HG02763 (cell line): ENCODE measurements around the gene TMPRSS4.

ENCODE experiments used
- ATAC-seq: cut with Tn5 transposase; IDR thresholded peaks from one replicate; pipeline ENCODE4 v1.9.1; 2021; ENCODE audit warnings: mild to moderate bottlenecking, moderate library complexity; ENCODE audit not compliant: unreplicated experiment

The TMPRSS4 gene

DNA sequence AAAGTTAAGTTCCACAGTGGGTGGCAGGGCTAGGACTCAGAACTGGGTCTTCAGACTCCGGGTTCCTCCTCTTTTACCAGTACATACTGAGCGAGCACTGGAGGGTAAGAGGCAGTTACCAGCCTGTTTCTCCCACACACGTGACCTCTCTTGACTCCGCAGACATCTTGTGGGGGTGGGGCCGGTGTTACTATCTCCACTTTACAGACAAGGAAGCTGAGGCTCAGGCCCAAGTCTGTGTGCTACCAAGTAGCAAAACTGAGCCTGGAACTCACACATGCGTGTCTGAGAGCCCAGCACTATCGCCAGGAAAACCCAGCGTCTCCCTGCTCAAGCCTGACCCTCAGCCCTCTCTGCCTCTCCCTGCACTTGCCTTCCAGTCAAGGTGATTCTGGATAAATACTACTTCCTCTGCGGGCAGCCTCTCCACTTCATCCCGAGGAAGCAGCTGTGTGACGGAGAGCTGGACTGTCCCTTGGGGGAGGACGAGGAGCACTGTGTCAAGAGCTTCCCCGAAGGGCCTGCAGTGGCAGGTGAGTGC is 25.9 kb downstream of the TMPRSS4 start:
- no peak for ATAC-seq

DNA sequence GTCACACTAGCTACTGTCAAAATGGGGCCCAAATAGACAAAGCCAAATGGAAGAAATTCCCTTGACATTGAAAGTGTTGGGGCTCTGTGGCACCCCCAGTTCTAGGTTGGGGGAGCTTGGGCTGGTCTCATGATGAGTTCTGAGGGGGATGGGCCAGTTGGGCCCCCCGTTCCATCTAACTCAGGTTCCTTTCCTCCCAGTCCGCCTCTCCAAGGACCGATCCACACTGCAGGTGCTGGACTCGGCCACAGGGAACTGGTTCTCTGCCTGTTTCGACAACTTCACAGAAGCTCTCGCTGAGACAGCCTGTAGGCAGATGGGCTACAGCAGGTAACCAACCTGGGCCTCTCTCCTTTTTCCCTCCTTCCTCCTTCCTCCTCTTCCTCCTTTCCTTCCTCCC is 27.6 kb downstream of the TMPRSS4 start:
- ATAC-seq = no peak

DNA sequence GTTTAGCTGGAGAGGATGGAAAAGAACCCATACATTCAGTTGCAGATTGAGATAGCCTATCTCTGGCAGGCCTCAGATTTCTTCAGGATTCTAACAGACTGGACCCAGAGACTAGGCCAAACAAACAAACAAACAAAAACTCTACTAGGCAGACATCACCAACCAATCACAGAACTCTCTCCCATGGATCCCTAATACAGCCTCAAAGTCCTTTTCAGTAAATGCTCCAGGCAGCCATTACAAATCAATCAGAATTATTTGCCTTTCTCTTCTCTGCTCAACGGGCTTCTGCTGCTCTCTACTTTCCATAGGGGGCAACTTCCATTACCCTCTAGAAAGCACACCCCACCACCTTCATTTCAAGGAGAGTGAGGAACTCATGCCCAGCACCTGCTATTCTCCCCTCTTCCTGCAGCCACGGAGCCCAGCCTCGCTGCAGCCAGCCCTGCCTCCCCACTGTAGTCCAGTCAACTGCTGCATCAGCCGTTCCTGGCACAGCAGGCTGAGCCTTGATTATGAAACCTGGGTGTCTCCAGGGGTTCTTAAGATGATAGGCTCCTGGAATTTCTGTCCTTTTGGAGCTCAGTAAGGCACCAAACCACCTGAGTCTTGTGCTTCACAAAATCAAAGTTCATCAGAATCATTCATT is 28.9 kb downstream of the TMPRSS4 start:
- ATAC-seq = no peak

DNA sequence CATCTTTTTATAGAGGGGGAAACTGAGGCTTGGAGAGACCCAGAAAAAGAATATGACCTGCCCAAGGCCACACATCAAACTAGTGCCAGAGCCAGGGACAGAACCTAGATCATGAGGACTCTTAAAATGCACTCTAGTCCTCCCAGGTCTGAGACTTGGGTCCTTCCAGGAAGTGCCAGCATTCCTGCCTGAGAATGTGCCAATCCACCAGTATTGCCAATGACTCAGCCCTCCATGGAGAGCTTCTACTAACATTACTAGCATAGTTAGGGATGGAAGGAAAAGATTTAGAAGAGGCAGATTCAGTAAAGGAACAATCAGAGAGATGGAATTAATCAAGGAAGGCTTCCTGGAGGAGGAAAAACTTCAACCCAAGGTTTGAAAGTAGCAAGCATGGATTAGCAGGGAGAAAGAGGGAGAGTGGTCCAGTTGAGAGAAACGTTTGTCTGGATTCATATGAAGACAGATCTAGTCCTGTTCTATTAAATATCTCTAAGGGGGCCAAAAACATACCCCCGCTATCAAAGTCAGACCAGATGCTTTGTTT is 30.0 kb downstream of the TMPRSS4 start:
- ATAC-seq = no peak

DNA sequence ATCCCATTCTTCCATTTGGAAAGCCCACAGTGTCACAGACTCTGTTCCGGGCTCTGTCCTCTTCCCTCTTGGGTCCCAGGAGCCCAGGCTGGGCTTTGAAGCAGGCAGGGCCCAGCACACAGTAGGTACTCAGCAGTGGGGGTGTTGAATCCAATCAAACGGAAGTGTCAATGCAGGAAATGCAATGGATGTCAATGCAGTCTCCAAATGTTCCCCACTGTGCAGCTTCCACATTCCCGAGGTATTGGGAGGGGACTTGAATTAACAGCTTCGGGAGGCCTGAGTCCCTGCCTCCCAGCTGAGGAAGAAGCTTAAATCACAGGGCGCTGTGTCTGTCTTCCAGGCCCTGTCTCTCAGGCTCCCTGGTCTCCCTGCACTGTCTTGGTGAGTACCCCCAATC is 31.6 kb downstream of the TMPRSS4 start:
- no peak for ATAC-seq

DNA sequence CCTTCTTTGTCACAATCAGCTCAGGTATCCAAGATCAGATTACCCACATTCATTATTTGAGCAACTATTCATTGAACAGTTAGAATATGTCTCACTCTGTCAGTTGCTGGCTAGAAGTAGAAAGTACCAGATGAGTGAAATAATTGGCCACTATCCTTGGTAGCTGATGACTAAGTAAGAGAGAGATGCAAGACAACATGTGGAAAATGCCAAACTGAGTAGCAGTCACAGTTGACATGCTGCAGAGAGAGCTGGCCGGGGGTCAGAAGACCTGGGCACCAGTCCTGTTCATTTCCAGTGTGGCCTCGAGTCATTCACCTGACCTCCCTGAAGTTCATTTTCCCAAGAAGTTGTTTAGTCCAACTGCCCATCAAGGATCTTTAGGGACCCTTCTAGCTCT is 32.4 kb downstream of the TMPRSS4 start:
- no peak for ATAC-seq

DNA sequence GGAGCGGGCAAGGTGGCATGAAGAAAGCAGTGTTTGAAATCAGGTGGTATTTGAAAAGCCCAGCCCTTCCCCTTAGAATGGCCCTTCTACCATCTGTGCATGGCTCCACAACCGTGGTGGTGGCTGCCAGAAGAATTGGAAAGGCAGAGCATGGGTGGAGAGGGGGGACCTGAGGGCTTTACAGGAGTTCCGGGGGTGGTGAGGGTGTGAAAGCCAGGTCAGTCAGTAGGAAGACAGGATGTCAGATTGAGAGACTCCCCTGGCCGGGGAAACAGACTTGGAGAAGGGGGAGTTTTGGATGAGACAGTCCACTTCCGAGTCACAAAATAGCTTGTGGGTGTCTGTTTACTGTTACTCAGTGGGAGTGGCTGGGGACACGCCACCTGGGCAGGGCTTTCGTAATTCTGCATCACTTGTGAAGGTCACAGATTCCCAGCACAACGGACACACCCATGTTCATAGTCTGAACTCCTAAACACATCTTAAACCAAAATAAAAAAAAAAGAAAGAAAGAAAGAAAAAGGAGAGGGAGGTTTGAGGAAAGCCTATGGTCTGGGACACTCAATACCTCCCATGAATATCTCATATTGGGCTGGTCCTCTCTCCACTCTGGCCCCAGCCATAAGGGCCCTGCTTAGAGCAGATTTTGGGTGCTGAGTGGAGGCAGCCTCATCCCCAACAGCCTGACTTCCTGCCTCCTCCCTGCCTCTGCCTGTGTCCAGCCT is 34.3 kb downstream of the TMPRSS4 start:
- ATAC-seq = no peak

DNA sequence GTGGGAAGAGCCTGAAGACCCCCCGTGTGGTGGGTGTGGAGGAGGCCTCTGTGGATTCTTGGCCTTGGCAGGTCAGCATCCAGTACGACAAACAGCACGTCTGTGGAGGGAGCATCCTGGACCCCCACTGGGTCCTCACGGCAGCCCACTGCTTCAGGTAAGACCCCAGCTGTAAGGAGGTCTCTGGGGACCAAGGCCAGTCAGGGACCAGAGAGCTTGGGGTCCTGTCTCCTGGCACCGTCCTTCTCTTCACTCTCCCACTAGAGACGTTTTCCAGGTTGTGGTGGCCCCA is 34.8 kb downstream of the TMPRSS4 start:
- no peak for ATAC-seq

DNA sequence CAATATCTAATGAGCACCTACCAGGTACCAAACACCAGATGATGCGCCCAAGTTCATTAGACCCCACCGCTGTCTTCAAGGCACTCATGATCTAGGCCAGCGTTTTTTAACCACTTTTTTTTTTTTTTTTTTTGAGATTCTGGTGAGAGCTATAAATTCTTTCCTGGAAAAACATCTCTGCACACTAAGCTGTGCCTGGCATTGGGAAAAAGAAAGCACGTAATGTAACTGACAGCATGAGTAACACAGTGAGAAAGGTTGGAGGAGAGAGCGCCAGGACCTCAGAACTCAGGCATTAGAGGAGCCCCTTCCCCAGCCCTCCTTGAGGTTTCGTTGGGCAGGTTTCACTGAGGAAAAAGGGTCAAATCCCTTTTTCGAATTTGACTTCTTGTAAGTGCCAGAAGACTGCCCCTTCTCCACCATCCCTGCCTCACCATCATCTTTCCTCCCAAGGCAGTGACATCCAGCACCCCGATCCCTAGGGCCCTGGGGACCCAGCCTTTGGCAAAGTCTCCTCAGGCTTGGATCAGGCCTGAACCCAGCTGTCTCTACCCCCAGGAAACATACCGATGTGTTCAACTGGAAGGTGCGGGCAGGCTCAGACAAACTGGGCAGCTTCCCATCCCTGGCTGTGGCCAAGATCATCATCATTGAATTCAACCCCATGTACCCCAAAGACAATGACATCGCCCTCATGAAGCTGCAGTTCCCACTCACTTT is 36.0 kb downstream of the TMPRSS4 start:
- no peak for ATAC-seq

DNA sequence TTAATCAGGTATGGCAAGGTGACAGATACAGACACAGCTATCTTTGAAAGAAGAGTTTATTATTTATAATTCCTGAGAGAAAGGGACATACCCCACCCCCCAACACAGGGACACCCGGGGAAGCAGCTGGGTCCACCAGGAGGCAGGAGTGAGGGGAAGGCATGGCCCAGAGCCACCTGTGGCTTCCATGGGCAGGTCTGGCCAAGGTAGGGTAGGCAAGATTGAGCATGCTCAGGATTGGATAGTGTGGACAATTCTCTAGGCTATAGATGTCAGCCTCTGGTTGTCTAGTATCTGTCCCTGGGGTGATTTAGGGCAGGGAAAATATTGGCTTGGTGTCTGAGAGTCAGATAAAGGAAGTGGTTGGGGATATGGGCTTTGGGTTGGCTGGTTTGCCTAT is 37.4 kb downstream of the TMPRSS4 start:
- ATAC-seq = no peak

DNA sequence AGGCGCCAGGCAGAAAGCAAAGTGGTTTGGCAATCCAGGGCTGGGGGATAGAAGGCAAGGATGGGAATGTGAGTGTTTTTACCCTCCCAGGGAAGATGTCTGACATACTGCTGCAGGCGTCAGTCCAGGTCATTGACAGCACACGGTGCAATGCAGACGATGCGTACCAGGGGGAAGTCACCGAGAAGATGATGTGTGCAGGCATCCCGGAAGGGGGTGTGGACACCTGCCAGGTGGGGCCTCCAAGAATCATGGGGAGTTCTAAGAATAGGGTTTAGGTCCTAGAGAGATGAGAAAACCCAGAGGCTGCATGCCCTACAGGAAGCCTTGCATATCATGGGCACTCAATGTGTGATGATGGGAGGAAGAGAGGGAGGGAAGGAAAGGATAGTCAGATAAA is 38.2 kb downstream of the TMPRSS4 start:
- ATAC-seq = no peak

DNA sequence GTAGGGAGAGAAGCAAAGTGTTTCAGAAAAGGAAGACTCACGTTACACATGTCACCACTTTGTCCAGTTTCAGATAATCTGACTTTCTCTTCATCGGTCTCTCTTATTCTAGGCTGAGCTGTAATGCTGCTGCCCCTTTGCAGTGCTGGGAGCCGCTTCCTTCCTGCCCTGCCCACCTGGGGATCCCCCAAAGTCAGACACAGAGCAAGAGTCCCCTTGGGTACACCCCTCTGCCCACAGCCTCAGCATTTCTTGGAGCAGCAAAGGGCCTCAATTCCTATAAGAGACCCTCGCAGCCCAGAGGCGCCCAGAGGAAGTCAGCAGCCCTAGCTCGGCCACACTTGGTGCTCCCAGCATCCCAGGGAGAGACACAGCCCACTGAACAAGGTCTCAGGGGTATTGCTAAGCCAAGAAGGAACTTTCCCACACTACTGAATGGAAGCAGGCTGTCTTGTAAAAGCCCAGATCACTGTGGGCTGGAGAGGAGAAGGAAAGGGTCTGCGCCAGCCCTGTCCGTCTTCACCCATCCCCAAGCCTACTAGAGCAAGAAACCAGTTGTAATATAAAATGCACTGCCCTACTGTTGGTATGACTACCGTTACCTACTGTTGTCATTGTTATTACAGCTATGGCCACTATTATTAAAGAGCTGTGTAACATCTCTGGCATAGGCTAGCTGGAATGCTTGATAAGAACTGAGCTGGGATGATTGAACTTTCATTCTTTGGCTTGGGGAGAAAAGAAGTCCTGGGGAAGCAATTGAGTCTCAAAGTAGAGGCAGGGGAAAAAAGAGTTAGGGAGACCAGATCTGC is 41.1 kb downstream of the TMPRSS4 start:
- no peak for ATAC-seq

DNA sequence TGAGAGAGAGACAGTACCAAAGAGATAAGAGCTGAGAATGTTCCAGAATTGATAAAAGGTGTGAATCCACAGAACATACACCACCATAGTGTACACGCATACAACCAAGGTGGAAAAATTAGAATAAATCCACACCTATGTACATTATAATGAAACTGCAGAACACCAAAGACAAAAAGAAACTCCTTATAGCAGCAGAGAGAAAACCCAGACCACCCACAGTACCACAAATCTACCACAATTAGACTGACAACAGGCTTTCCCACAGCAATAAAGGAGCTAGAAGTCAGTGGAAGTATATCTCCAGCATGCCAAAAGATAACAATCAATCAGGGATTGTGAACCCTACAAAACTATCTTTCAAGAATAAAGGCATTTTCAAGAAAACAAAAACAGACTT is 43.9 kb downstream of the TMPRSS4 start:
- no peak for ATAC-seq

DNA sequence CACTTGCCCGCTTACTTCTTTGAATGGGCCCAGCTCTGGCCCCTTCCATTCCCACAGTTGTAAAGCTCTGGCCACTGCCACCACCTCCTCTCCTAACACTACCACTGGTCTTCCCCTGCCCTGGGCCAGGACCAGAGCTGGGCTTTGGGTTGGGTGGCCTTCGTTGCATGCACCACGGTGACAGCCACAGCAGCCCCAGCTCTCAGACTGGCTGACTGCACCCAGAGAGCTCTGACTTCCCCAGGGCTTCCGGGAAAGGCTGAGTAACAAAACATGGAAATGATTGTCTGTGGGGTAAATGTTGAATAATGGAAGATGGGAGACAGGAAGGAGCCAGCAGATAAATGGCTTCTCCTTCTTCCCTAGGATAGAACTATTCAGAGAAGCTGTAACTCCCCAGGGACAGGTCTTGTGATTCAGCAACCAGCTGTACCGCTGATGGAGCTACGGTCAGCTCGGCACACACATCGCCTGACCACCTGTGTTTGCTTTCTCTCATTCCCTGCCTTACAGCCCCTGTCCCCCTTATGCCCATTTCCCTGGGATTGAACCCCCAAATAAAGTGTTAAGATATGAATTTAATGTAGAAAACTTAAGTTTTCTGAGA is 48.2 kb downstream of the TMPRSS4 start:
- no peak for ATAC-seq

DNA sequence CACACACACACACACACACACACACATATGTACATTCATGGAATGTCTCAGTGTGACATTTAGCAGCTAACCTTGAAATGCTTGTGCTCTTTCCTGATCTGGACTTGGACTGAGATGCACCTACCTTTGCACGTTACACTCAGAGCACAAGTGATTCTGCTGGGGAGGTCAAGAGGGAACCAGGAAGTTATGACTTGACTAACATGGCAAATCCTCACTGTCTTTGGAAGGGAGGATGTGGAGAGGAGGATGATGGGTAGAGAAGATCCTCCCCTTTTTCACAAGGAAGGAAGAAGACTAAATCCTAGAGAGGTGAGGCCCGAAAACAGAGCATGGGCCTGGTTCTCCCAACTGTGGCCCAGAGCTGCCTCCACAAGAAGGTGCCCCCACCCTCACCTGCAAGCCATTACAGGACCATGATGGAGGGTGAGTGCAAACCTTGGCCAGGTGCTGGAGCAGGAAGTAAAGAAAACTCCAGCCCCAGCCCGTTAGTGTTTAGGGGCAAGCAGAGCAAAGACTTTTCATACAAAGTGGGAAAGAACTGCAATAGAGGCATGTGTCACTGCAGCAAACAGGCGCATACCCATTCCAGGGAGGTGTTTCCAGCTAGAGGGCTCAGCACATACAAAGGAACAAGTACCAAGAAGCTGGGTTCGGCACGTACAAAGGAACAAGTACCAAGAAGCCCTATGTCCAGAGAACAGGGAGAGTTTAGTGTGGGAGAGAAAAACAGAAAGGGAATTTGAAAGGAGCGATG is 49.4 kb downstream of the TMPRSS4 start:
- no peak for ATAC-seq

DNA sequence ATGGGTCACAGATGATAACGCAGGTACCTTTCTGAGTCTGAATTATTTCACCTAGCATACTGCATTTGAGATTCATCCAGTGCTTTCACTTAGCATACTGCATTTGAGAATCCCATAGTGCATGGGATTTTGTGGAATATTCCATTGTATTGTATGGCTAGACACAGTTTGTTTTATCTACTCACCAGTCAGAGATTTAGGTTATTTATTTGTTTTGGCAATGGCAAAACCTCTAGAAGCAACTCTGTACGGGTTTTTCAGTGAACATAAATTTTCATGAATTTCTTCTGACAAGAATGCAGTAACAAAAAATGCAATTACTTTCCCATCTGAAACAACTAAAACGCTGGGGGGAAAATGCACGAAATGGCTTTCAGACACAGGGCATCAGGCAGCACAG is 51.4 kb downstream of the TMPRSS4 start:
- no peak for ATAC-seq

DNA sequence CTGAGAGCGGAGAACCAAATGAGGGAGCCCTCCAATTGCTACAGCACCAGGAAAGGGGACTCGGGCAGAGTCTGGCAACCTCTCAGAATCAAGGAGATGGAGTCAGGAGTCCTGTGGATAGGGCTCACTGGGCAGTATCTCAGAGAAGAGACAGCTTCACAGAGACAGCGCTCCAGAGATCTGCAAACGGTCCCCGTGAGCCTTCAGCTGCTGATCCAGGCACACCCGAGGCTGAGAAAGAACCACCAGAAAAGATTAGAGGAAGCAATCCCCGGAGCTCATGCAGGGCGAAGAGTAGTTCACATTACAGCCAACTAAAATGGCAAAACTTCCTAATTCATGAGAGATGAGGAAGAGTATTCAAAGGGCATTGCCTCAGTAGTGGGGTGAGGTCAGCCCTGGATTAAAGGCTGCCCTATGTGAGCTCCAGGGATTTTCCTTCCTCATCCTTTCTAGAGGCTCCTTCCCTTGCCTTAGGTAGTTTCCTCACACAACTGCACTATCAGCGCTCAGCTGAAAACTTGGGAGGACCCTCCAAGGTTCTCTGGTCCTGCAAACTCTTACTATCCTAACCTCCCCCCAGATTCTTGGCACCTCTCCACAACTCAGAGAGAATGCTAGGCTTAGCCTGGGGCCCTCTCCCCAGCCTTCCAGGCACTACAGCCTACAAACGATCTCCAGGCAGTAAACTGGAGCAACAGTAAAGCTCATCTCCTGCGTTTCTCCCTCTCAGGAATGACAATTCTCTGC is 52.0 kb downstream of the TMPRSS4 start:
- ATAC-seq = no peak

DNA sequence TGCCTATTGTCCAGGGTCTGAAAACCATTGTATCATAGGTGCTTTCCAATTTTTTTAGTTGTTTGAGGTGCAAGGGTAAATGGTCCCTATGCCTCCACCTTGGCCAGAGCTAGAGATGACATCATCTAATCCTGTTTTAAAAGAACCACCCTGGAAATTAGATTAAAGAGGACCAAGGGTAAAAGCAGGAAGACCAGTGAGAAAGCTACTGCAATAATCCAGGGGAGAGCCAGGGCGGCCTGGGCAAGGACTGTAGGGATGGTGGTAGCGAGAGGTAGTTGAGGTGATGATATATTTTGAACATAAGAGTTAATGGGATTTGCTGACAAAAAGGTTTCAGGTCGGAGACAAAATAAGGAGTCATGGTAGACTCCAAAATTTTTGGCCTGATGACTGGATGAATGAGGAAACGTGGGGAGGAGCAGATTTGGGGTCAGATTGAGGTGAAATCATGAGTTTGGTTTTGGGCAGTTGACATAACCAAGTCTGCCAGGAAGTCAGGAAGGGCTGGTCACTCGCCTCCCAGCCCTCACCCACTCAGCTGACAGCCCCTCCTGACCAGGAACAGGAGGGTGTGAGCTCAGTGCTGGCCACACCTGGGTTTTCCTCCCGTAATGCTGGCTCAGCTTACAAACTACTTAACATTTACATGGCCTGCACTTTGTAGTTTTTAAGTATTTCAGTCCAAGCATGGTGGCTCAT is 52.7 kb downstream of the TMPRSS4 start:
- ATAC-seq = no peak
